ENCODE data around the gene DMD. TPM values are rescaled to one million over a fixed set of nuclear protein-coding genes. Genes with fewer than 3 reads are reported as not detected.

The DMD gene
- total and polyA plus RNA-seq, 12 donors = 28.5 to 228 (median 168) TPM

DNA sequence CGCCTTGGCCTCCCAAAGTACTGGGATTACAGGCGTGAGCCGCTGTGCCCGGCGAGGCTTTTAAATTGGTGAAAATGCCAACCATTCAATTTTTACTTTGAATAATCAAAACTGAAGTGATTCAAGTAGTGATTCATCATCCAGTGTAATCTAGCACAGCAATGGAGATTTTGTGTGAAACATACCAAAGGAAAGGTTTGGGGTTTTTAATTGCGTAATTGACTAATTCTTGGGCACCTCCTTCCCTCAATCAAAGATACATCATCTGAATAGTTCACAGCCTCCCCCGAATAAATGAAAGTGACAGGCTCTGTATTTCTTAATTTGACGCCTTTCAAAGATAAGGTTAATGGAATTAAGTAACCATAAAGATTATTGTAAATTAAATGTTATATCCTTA, 69.0 kb downstream of the DMD start:
- no peak for ATAC-seq
- intact Hi-C loops (cut with DNase I) = no loop called here
- no peaks in the 10 kb centered on the region for H3K36me3 ChIP-seq
- no peak overlapping the region for H3K4me3 ChIP-seq
- WGBS, 2 donors = 87 to 90% methylated on average over 8 of the region's 8 CpGs
- H3K4me1 ChIP-seq = peaks cover 0 to 5% (median 0%) of the 10 kb centered on the region in 9 donors
- no peak overlapping the region for H3K27ac ChIP-seq
- DNase-seq = no peak
- TF ChIP-seq, protein P1, sequence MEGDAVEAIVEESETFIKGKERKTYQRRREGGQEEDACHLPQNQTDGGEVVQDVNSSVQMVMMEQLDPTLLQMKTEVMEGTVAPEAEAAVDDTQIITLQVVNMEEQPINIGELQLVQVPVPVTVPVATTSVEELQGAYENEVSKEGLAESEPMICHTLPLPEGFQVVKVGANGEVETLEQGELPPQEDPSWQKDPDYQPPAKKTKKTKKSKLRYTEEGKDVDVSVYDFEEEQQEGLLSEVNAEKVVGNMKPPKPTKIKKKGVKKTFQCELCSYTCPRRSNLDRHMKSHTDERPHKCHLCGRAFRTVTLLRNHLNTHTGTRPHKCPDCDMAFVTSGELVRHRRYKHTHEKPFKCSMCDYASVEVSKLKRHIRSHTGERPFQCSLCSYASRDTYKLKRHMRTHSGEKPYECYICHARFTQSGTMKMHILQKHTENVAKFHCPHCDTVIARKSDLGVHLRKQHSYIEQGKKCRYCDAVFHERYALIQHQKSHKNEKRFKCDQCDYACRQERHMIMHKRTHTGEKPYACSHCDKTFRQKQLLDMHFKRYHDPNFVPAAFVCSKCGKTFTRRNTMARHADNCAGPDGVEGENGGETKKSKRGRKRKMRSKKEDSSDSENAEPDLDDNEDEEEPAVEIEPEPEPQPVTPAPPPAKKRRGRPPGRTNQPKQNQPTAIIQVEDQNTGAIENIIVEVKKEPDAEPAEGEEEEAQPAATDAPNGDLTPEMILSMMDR (IDR thresholded peaks at IDR 0.05) = no peak
- H3K9me3 ChIP-seq = no peaks in the 10 kb centered on the region
- no peaks in the 10 kb centered on the region for H3K27me3 ChIP-seq

DNA sequence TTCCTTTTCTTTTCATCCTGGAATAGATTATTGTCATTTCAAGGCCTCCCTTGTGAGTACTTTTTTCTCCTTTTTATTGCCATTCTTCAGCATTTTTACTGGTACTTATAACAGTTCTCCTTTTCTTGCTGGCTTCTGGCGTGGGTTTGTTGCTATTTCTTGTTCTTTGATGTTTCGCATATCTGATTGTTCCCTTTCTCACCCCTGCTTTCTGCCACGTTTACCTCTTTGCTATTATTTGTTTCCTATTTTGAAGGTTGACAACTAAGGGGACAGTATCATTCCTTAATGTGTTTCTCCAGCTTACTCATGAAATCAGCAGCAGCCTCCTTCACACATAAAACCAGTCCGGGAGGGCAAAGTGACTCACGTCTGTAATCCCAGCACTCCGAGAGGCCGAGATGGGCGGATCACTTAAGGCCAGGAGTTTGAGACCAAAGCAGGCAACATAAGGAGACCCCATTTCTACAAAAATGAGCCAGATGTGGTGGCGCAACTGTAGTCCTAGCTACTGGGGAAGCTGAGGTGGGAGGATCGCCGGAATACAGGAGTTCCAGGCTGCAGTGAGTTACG, 72.6 kb downstream of the DMD start:
- Histone ChIP-seq H3K36me3 (no peaks in the 10 kb centered on the region), H3K4me1 (peaks cover 0 to 11% (median 0%) of the 10 kb centered on the region in 9 donors), H3K27ac (no peak overlapping the region), H3K9me3 (peaks cover 0 to 4% (median 0%) of the 10 kb centered on the region in 11 donors), H3K4me3 (no peak overlapping the region), H3K27me3 (no peaks in the 10 kb centered on the region)
- intact Hi-C loops (cut with DNase I) = no loop called here
- TF ChIP-seq, protein P1 (IDR thresholded peaks at IDR 0.05) = no peak
- no peak for DNase-seq
- WGBS, 2 donors = 70 to 71% methylated on average over 12 of the region's 12 CpGs
- no peak for ATAC-seq

DNA sequence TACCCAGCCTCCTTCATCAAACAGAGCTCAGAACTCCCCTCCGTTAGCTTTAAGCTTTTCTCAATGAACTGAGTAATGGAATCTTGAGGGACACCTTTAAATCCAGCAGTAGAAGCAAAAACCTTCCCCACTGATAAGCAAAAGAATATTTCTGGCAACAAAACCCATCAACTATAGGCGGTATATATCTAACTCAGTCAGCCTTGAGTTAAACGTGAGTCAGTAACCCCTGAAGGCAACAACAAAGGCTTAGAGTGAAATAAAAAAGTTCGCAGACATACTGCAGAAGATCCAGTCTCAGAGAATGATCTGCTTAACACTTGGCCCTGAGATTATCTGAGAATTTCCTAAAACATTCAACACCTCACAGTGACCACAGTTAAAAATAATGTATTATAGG, 77.2 kb downstream of the DMD start:
- Histone ChIP-seq H3K27me3 (no peaks in the 10 kb centered on the region), H3K36me3 (no peaks in the 10 kb centered on the region), H3K9me3 (peaks cover 0 to 4% (median 0%) of the 10 kb centered on the region in 11 donors), H3K27ac (no peak overlapping the region), H3K4me1 (peaks cover 0 to 16% (median 0%) of the 10 kb centered on the region in 9 donors), H3K4me3 (no peak overlapping the region)
- intact Hi-C loops (cut with DNase I) = no loop called here
- DNase-seq (no peak), ATAC-seq (no peak)
- TF ChIP-seq, protein P1 (IDR thresholded peaks at IDR 0.05) = no peak
- 24 to 26% methylated on average over 4 of the region's 4 CpGs for WGBS, 2 donors

DNA sequence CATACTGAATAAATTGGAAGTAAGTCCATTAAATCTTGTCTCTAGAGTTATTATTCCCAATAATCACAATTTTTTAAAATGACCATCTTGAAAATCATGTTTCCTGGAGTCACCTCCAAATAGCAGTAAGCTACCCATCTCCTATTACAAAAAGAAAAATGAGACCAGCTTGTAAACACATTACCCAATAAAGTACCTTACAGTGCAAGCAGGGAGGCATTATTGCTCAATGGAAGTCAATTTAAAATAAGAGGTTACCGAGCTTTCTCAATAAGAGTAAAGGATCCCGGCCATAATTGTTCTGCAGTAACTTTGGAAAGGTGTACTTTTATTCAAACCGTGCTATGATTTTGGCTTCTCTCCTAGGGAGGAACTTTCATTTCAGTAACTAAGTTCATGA, 78.0 kb downstream of the DMD start:
- DNase-seq = no peak
- Histone ChIP-seq H3K27me3 (no peaks in the 10 kb centered on the region), H3K4me3 (no peak overlapping the region), H3K36me3 (no peaks in the 10 kb centered on the region), H3K27ac (no peak overlapping the region), H3K9me3 (peaks cover 0 to 4% (median 0%) of the 10 kb centered on the region in 11 donors), H3K4me1 (peaks cover 0 to 13% (median 0%) of the 10 kb centered on the region in 9 donors)
- TF ChIP-seq, protein P1 (IDR thresholded peaks at IDR 0.05) = no peak
- no peak for ATAC-seq
- 51 to 57% methylated on average over 3 of the region's 3 CpGs for WGBS, 2 donors
- intact Hi-C loops (cut with DNase I) = no loop called here
